Liver (tissue), 9 donors: ENCODE results near the gene ANKRD27. TPM values are rescaled to one million over a fixed set of nuclear protein-coding genes. Genes with fewer than 3 reads are reported as not detected.

Experiments used
- DNase-seq: peaks from one replicate; pipeline ENCODE4 v3.0.0-alpha.2; 2017; ENCODE audit warnings: low spot score
- H3K27ac ChIP-seq, 2 donors: one replicate each; pipeline ENCODE4 v1.7.0; 2013; ENCODE audit warnings: inconsistent platforms in 2 of 2, low read length in 2 of 2, control low read depth in 1 of 2, low read depth in 1 of 2, mild to moderate bottlenecking in 1 of 2
- H3K27me3 ChIP-seq, 4 donors: one replicate each; pipeline versions ENCODE4 v1.6.1 to v1.7.0; 2013; ENCODE audit warnings: low read length in 3 of 4, inconsistent platforms in 1 of 4, mild to moderate bottlenecking in 1 of 4, moderate library complexity in 1 of 4; ENCODE audit not compliant: control insufficient read depth in 4 of 4, insufficient read depth in 4 of 4
- H3K36me3 ChIP-seq, 4 donors: one replicate each; pipeline versions ENCODE4 v1.6.1 to v1.7.0; 2013; ENCODE audit warnings: low read length in 3 of 4, mild to moderate bottlenecking in 3 of 4, low read depth in 1 of 4, moderate library complexity in 1 of 4; ENCODE audit not compliant: control insufficient read depth in 4 of 4, insufficient read depth in 3 of 4
- H3K4me1 ChIP-seq, 4 donors: one replicate each; pipeline versions ENCODE4 v1.6.1 to v1.7.0; 2013; ENCODE audit warnings: low read length in 3 of 4, mild to moderate bottlenecking in 3 of 4, moderate library complexity in 1 of 4; ENCODE audit not compliant: control insufficient read depth in 4 of 4, insufficient read depth in 4 of 4
- H3K4me3 ChIP-seq, 3 donors: one replicate each; pipeline versions ENCODE4 v1.6.1 to v1.7.0; 2013; ENCODE audit warnings: low read length in 3 of 3, control low read depth in 1 of 3, low read depth in 1 of 3, mild to moderate bottlenecking in 1 of 3
- H3K9ac ChIP-seq, 2 donors: one replicate each; pipeline ENCODE4 v1.7.0; 2013; ENCODE audit warnings: low read length in 2 of 2, mild to moderate bottlenecking in 2 of 2, moderate library complexity in 2 of 2, control low read depth in 1 of 2, low read depth in 1 of 2
- H3K9me3 ChIP-seq, 4 donors: one replicate each; pipeline versions ENCODE4 v1.6.1 to v1.7.0; 2013; ENCODE audit warnings: low read length in 3 of 4; ENCODE audit not compliant: control insufficient read depth in 4 of 4
- EGR1 ChIP-seq, 2 donors: IDR thresholded peaks; 2 replicates each; pipeline ENCODE4 v1.6.1; 2016 to 2018; ENCODE audit warnings: antibody characterized with exemption in 2 of 2, low read depth in 2 of 2
- FOXA1 ChIP-seq: IDR thresholded peaks from 2 replicates; pipeline ENCODE4 v1.6.1; 2016; ENCODE audit warnings: antibody characterized with exemption
- FOXA2 ChIP-seq: IDR thresholded peaks from 2 replicates; pipeline ENCODE4 v1.6.1; 2016; ENCODE audit warnings: antibody characterized with exemption
- GABPA ChIP-seq, 2 donors: IDR thresholded peaks in 1 of 2; conservative IDR thresholded peaks in 1 of 2; 2 replicates each; pipeline ENCODE4 v1.6.1; 2016; ENCODE audit warnings: antibody characterized with exemption in 2 of 2, mild to moderate bottlenecking in 1 of 2, moderate library complexity in 1 of 2
- HNF4A ChIP-seq, 2 donors: conservative IDR thresholded peaks; 2 replicates each; pipeline ENCODE4 v1.6.1; 2016; ENCODE audit warnings: antibody characterized with exemption in 2 of 2, mild to moderate bottlenecking in 2 of 2
- HNF4G ChIP-seq: IDR thresholded peaks from 2 replicates; pipeline ENCODE4 v1.6.1; 2016; ENCODE audit warnings: antibody characterized with exemption
- JUND ChIP-seq, 2 donors: IDR thresholded peaks; 2 replicates each; pipeline ENCODE4 v1.6.1; 2016; ENCODE audit warnings: antibody characterized with exemption in 2 of 2
- NR2F2 ChIP-seq: IDR thresholded peaks from 2 replicates; pipeline ENCODE4 v1.6.1; 2016; ENCODE audit warnings: antibody characterized with exemption
- RAD21 ChIP-seq, 2 donors: IDR thresholded peaks; 2 replicates each; pipeline ENCODE4 v1.6.1; 2016; ENCODE audit warnings: antibody characterized with exemption in 2 of 2, mild to moderate bottlenecking in 2 of 2
- REST ChIP-seq: IDR thresholded peaks from 2 replicates; pipeline ENCODE4 v1.6.1; 2016; ENCODE audit warnings: antibody characterized with exemption, mild to moderate bottlenecking
- RXRA ChIP-seq, 2 donors: IDR thresholded peaks; 2 replicates each; pipeline ENCODE4 v1.6.1; 2017 to 2018; ENCODE audit warnings: antibody characterized with exemption in 2 of 2, mild to moderate bottlenecking in 1 of 2
- SP1 ChIP-seq: IDR thresholded peaks from 2 replicates; pipeline ENCODE4 v1.6.1; 2018; ENCODE audit warnings: antibody characterized with exemption, mild to moderate bottlenecking
- TAF1 ChIP-seq: conservative IDR thresholded peaks from 2 replicates; pipeline ENCODE4 v1.6.1; 2016; ENCODE audit warnings: antibody characterized with exemption, mild to moderate bottlenecking
- YY1 ChIP-seq: IDR thresholded peaks from 2 replicates; pipeline ENCODE4 v1.6.1; 2016; ENCODE audit warnings: antibody characterized with exemption, mild to moderate bottlenecking
- ZBTB33 ChIP-seq: IDR thresholded peaks from 2 replicates; pipeline ENCODE4 v1.6.1; 2016; ENCODE audit warnings: antibody characterized with exemption
- WGBS: extraction: QIAGEN DNeasy Blood & Tissue Kit; methylation state at CpG from one replicate; pipeline ENCODE4 v1.1.7; 2013; 5-methylcytosine and 5-hydroxymethylcytosine counted together
- polyA plus RNA-seq, 2 donors: library from polyadenylated mRNA; stranded (reverse) in 1 of 2; unstranded in 1 of 2; fragments of 200-250 nt in 1 of 2; fragments of >200 nt in 1 of 2; fragmentation: Nextera tagmentation in 1 of 2; extraction: Ambion mirVana in 1 of 2; gene quantifications; one replicate each; pipeline versions ENCODE4 v1.2.1 to v1.2.3, GENCODE V29; 2013 to 2015
- total RNA-seq, 2 donors: library from RNA; depleted of rRNA; stranded (reverse); fragments of >200 nt; gene quantifications; one replicate each; pipeline ENCODE4 v1.2.3, GENCODE V29; 2014
- TF ChIP-seq, protein P1 (sequence below): IDR thresholded peaks from 2 replicates; pipeline ENCODE4 v1.6.1; 2016; ENCODE audit warnings: antibody characterized with exemption
- TF ChIP-seq, protein P2 (sequence below): fragments of 150-350 bp; IDR thresholded peaks from 2 replicates; pipeline ENCODE4 v1.5.1; 2017; ENCODE audit warnings: improper control_type of control experiment, low read depth, low read length; ENCODE audit not compliant: missing input control
- TF ChIP-seq, protein P3 (sequence below): IDR thresholded peaks from 2 replicates; pipeline ENCODE4 v1.6.1; 2016; ENCODE audit warnings: antibody characterized with exemption
- donor health status: healthy.
- donor health status: healthy.
- donor health status: healthy.
- donor health status: healthy.
- donor health status: healthy.

Gene ANKRD27
- total and polyA plus RNA-seq, 4 donors: 3.4 to 14.2 (median 7.8) TPM

GRCh38 chr19:32676895-32677359 lies 1.9 kb upstream of the ANKRD27 start:
- H3K4me1 ChIP-seq: peaks cover 6 to 38% (median 16%) of the 10 kb centered on the region in 4 donors

More at GRCh38 chr19:32676895-32677359, 1.9 kb upstream of the ANKRD27 start:
- Histone ChIP-seq H3K4me3 (no peak overlapping the region), H3K9ac (no peak overlapping the region), H3K9me3 (no peaks in the 10 kb centered on the region), H3K27me3 (peaks cover 0 to 3% (median 0%) of the 10 kb centered on the region in 4 donors), H3K36me3 (no peaks in the 10 kb centered on the region), H3K27ac (no peak overlapping the region)
- WGBS: 21% methylated on average over 33 of the region's 33 CpGs
- TF ChIP-seq FOXA2 (no peak), EGR1 (IDR thresholded peaks at IDR 0.05; ENCODE audit: low read depth in 2 of 2) (no peak), YY1 (no peak), REST (no peak), GABPA (IDR thresholded peaks at IDR 0.05 in 1 of 2, conservative IDR thresholded peaks at IDR 0.05 in 1 of 2) (no peak), HNF4A (conservative IDR thresholded peaks at IDR 0.05) (no peak), FOXA1 (no peak), RAD21 (IDR thresholded peaks at IDR 0.05) (no peak), SP1 (no peak), ZBTB33 (no peak), RXRA (IDR thresholded peaks at IDR 0.05) (no peak), HNF4G (no peak), TAF1 (no peak), NR2F2 (no peak), JUND (IDR thresholded peaks at IDR 0.05) (no peak)
- TF ChIP-seq, protein P1, sequence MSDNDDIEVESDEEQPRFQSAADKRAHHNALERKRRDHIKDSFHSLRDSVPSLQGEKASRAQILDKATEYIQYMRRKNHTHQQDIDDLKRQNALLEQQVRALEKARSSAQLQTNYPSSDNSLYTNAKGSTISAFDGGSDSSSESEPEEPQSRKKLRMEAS: no peak
- TF ChIP-seq, protein P2, sequence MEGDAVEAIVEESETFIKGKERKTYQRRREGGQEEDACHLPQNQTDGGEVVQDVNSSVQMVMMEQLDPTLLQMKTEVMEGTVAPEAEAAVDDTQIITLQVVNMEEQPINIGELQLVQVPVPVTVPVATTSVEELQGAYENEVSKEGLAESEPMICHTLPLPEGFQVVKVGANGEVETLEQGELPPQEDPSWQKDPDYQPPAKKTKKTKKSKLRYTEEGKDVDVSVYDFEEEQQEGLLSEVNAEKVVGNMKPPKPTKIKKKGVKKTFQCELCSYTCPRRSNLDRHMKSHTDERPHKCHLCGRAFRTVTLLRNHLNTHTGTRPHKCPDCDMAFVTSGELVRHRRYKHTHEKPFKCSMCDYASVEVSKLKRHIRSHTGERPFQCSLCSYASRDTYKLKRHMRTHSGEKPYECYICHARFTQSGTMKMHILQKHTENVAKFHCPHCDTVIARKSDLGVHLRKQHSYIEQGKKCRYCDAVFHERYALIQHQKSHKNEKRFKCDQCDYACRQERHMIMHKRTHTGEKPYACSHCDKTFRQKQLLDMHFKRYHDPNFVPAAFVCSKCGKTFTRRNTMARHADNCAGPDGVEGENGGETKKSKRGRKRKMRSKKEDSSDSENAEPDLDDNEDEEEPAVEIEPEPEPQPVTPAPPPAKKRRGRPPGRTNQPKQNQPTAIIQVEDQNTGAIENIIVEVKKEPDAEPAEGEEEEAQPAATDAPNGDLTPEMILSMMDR: no peak
- TF ChIP-seq, protein P3, sequence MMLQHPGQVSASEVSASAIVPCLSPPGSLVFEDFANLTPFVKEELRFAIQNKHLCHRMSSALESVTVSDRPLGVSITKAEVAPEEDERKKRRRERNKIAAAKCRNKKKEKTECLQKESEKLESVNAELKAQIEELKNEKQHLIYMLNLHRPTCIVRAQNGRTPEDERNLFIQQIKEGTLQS: no peak
- DNase-seq: no peak
